Stimulated activated CD8-positive, alpha-beta memory T cell treated with anti-CD3 and anti-CD28 coated beads, Interleukin-2, amount 100 ng/mL, for 1 hour (primary cell): ENCODE measurements around the gene CDK15.
"Not testable (repeated sequence)": the region's sequence is repeated elsewhere in the genome, so short reads cannot be mapped to it uniquely, and the experiment has no call there.

ENCODE experiments used
- DNase-seq, 2 donors: peaks; one replicate each; pipeline ENCODE4 v3.0.0-alpha.2; 2020; ENCODE audit warnings: low read depth in 2 of 2

CDK15 gene

DNA sequence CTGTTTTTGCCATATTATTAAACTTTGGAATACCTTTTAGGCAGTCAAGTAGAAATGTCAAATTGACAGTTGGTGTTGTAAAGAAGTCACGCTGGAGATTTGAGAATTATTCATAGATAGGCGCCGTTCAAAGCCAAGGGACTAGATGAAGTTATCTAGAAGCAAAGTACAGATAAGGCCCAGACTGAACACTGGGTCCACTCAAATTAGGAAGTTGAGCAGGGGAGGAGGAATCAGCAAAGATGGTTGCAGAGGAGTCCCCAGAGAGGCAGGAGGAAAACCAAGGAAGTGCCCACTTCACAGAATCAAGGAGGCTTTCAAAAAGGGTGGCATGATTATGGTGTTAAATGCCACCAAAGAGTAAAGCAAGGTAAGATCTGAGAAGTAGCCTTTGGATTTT lies 16.0 kb upstream of the CDK15 start:
- DNase-seq: no peak

DNA sequence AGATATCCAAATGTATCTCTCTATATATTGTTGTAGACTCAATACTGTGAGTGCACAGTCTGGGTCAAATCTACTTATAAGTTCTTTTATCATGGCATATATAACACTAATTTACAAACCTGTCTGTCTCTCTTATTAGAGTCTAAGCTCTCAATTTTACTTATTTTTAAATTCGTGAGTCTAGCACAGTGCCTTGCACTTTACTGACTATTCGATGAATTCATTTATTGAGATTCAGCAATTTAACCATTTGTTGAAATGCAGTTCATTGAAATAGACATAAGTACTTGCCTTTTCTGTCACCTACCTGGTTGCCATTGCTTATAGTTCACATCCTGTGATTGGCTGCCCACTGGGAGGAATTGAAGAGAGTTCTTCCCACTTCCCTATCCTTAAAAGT lies 15.3 kb upstream of the CDK15 start:
- DNase-seq: no peak

- no peak for DNase-seq
Observed at GRCh38 chr2:201793631-201794030, 12.7 kb upstream of the CDK15 start.

GRCh38 chr2:201794294-201794693 lies 12.0 kb upstream of the CDK15 start:
- DNase-seq: no peak

DNA sequence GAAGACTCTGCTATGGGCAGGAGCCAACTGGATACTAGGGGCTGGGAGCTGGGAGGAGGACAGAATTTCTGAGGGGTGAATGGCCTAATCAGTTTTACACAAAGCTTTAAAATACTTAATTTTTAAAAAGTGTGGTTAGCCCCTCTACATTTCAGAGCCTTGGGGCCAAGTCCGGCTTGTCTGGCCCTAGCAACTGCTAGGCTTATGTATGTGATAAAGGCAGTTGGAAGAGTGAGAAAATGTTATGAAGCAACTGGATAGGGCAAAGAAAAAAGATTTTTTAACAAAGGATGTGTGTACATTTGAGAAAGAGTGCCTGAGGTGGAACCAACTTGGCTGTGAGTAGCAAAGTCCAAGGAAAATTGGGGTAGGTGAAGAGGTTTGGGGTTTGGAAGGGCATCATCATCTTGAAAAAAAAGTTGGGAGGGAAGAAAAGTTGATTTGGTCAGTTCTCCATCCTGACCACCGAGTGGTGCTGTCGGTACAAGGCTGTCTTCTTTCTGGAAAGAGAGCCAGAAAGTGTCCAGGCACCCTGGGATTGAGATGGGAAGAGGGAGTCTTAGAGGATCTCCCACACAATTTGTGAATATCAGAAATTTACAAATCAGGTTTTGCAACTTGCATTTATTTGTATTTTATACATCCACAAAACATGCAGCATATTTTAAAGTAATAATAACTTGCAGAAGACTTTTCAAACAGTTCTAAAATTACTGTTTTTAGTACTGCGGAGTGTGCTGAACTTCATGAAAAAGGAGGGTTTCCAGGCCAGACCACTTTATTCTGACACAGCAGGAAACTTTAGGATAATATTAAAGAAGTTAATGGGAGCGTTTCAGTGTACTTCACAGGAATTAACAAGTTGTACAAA lies 10.5 kb upstream of the CDK15 start:
- no peak for DNase-seq

DNA sequence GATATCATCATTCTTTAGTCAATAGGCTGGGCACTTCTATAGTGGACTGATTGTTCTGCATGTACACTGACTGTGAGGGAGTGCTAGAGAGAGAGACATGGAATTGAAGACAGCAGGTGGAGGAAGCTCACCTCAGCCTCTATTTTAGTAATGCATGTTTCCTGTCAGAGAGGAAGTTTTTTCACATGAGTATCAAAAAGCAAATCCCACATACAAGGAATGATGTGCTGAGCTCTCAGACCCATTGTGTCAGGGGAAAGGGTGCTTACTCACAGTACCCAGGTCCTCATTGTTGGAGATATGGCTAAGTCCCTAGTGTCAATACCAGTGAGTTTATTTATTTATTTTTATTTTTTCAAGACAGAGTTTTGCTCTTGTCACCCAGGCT lies 9.9 kb upstream of the CDK15 start:
- no peak for DNase-seq

- no peak for DNase-seq
Observed at GRCh38 chr2:201797175-201797840, 9.0 kb upstream of the CDK15 start.

GRCh38 chr2:201798252-201798913 lies 8.0 kb upstream of the CDK15 start:
- no peak for DNase-seq

- DNase-seq: not testable (repeated sequence)
Observed at GRCh38 chr2:201798914-201799285, 7.4 kb upstream of the CDK15 start.

- no peak for DNase-seq
Observed at GRCh38 chr2:201807452-201807999, 1.2 kb downstream of the CDK15 start.

- no peak for DNase-seq
Observed at GRCh38 chr2:201808027-201808426, 1.7 kb downstream of the CDK15 start.

- no peak for DNase-seq
Observed at GRCh38 chr2:201809633-201810032, 3.3 kb downstream of the CDK15 start.

DNA sequence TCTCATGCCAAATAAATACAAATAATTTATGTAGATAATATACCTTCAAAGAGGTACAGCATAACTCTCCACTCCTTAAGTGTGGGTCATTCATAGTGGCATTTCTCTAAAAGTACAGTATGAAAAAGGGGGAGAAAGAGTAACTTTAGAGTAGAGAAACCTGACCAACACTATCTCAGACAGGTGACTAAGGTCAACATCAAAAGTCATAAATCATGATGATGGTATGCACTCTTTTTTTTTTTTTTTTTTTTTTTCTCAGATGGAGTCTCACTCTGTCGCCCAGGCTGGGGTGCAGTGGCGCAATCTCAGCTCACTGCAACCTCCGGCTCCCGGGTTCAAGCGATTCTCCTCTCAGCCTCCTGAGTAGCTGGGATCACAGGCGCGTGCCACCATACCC lies 4.3 kb downstream of the CDK15 start:
- DNase-seq: not testable (repeated sequence)

DNA sequence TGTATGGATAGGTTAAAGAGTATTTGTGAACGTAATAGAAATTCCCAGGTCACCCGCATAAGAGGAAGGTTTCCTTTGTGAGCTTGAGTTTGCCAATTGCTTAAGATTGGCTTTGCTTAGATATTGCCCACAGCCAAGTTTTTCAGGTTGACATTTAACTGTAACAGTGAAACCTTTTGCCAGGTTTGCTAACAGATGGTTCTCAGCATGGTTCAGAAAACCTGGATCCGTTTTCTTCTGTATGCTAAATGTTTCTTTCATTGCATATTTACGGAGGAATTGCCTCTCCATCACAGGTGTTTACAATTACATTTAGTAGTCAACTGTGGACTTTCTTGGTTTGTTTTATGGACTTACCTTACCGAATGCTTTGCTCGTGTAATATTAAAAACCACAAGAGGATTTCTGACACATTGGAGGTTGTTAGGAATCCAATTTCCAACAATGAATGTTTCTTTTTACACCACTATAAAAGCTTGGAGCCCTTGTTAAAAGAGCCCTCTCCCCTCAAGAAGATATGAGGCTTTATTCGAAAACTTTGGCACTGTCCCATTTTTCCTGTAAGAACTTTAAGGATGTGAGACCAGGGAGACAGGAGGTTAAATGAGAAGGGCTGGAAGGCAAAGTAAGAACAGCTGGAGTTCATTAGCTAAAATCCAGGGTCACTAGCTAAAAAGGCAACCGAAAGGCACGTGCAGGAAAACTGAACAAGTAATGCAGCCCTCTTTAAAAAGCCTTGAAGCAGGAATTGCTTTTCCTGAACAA lies 7.8 kb downstream of the CDK15 start:
- no peak for DNase-seq

GRCh38 chr2:201816657-201817575 lies 10.6 kb downstream of the CDK15 start:
- no peak for DNase-seq

DNA sequence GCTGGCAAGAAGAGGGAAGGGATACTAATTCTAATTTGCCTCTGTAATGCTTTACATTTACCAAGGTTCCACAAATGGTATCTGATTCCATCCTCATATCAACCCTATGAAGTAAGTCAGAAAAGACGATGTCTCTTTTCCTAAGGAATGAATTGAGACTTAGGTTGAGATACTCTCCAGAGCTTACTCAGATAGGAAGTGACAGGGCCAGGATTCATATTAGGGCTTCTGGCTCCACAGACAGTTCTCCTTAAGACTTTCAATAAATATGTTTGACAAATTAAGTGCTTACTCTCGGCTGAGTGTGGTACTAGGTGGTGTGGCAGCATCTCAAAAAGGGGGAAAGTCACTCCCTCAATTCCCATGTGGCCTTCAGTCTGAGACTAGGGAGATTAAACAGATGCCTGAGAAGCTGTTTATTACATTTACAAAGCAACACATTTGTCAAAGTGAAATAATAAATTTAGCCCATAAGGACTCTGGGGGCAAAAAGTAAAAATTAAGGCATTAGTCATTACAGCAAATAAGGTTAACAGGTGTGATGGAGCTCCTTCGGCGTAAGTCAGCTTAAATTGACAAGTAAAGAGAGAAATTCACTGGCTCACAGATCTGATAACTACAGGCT lies 14.2 kb downstream of the CDK15 start:
- DNase-seq: no peak

GRCh38 chr2:201821080-201821479 lies 14.7 kb downstream of the CDK15 start:
- no peak for DNase-seq

GRCh38 chr2:201824212-201824611 lies 17.9 kb downstream of the CDK15 start:
- DNase-seq: no peak

DNA sequence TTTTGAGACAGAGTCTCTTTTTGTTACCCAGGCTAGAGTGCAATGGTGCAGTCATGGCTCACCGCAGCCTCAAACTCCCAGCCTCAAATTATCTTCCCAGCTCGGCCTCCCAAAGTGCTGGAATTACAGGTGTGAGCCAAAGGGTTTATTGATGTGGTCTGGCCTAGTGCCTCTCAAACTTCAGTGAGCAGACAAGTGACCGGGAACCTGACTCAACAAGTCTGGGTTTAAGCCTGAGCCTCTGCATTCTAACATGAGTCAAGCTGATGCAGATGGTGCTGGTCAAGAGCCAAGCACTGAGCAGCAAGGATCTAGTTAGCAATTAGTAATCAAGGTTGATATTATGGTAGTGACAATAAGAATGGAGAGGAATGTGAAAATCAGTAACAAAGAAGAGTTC lies 21.3 kb downstream of the CDK15 start:
- DNase-seq: no peak

DNA sequence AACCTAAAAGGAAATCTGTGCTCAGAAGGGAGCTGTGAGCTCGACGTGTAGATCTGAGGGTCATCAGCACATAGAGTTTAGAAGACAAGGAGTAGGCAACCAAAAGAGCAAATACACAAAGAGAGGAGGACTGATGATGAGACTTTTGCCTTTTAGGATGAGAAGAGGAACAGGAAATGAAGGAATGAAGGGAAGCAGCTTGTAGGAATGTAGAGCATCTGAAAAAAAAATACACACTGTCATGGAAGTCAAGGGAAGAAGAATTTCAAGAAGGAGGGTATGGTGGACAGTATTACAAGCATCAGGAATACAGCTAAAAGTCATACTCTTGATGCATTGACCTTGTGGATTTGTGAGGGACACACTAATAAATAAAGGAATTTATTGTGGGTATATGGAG lies 21.9 kb downstream of the CDK15 start:
- no peak for DNase-seq
